ENCODE measurements around the gene HDHD5. TPM values are rescaled to one million over a fixed set of nuclear protein-coding genes. Genes with fewer than 3 reads are reported as not detected.

The HDHD5 gene
- total RNA-seq, 1 donor from 2014 or later = 50.8 TPM

- peaks cover 6% of the 10 kb centered on the region for H3K27me3 Mint-ChIP-seq (ENCODE audit: low read depth)
- peak overlapping the region; percentile 83 for H3K4me3 Mint-ChIP-seq
- DNase-seq (ENCODE audit: low read depth, low spot score) = no peak
- no peaks in the 10 kb centered on the region for H3K36me3 Mint-ChIP-seq (ENCODE audit: low read depth)
- TF ChIP-seq, protein P1, sequence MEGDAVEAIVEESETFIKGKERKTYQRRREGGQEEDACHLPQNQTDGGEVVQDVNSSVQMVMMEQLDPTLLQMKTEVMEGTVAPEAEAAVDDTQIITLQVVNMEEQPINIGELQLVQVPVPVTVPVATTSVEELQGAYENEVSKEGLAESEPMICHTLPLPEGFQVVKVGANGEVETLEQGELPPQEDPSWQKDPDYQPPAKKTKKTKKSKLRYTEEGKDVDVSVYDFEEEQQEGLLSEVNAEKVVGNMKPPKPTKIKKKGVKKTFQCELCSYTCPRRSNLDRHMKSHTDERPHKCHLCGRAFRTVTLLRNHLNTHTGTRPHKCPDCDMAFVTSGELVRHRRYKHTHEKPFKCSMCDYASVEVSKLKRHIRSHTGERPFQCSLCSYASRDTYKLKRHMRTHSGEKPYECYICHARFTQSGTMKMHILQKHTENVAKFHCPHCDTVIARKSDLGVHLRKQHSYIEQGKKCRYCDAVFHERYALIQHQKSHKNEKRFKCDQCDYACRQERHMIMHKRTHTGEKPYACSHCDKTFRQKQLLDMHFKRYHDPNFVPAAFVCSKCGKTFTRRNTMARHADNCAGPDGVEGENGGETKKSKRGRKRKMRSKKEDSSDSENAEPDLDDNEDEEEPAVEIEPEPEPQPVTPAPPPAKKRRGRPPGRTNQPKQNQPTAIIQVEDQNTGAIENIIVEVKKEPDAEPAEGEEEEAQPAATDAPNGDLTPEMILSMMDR (conservative IDR thresholded peaks at IDR 0.05) = no peak
- peaks cover 34% of the 10 kb centered on the region for H3K4me1 Mint-ChIP-seq
- H3K27ac Mint-ChIP-seq (ENCODE audit: unreplicated experiment) = no peak overlapping the region
- H3K9me3 Mint-ChIP-seq = no peaks in the 10 kb centered on the region
These were observed 40.7 kb downstream of the HDHD5 start for GRCh38 chr22:17118342-17118741.

GRCh38 chr22:17117890-17118289 lies 41.2 kb downstream of the HDHD5 start:
- DNase-seq (ENCODE audit: low read depth, low spot score) = no peak
- H3K4me3 Mint-ChIP-seq = peak overlapping the region; percentile 83
- no peak overlapping the region for H3K27ac Mint-ChIP-seq (ENCODE audit: unreplicated experiment)

DNA sequence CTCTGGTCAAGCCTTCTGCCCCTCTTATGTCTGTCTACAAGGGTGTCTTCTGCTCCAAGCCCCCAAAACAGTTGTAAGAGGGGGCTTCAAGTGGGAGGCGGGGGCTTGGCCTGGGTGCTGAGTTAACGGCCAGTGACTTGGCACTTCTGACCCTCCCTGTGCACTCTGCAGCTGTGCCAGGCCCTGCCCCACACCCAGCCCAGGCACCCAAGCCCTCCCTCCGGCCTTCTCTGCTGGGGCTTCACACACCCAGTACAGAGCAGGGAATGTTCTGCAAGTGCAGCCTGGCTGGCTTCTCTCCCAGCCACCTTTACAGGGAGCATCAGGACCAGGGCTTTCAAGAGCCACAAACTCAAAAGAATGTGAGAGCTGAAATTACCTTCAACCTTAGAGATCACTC lies 41.7 kb downstream of the HDHD5 start:
- H3K27me3 Mint-ChIP-seq (ENCODE audit: low read depth) = peaks cover 6% of the 10 kb centered on the region
- H3K4me1 Mint-ChIP-seq = peaks cover 34% of the 10 kb centered on the region
- TF ChIP-seq, protein P1 (conservative IDR thresholded peaks at IDR 0.05) = no peak
- H3K36me3 Mint-ChIP-seq (ENCODE audit: low read depth) = no peaks in the 10 kb centered on the region
- no peak overlapping the region for H3K27ac Mint-ChIP-seq (ENCODE audit: unreplicated experiment)
- DNase-seq (ENCODE audit: low read depth, low spot score) = no peak
- no peak overlapping the region for H3K4me3 Mint-ChIP-seq
- H3K9me3 Mint-ChIP-seq = no peaks in the 10 kb centered on the region

More at GRCh38 chr22:17117890-17118289, 41.2 kb downstream of the HDHD5 start:
- H3K36me3 Mint-ChIP-seq (ENCODE audit: low read depth) = no peaks in the 10 kb centered on the region
- peaks cover 34% of the 10 kb centered on the region for H3K4me1 Mint-ChIP-seq
- peaks cover 6% of the 10 kb centered on the region for H3K27me3 Mint-ChIP-seq (ENCODE audit: low read depth)
- H3K9me3 Mint-ChIP-seq = no peaks in the 10 kb centered on the region
- TF ChIP-seq, protein P1 (conservative IDR thresholded peaks at IDR 0.05) = no peak

DNA sequence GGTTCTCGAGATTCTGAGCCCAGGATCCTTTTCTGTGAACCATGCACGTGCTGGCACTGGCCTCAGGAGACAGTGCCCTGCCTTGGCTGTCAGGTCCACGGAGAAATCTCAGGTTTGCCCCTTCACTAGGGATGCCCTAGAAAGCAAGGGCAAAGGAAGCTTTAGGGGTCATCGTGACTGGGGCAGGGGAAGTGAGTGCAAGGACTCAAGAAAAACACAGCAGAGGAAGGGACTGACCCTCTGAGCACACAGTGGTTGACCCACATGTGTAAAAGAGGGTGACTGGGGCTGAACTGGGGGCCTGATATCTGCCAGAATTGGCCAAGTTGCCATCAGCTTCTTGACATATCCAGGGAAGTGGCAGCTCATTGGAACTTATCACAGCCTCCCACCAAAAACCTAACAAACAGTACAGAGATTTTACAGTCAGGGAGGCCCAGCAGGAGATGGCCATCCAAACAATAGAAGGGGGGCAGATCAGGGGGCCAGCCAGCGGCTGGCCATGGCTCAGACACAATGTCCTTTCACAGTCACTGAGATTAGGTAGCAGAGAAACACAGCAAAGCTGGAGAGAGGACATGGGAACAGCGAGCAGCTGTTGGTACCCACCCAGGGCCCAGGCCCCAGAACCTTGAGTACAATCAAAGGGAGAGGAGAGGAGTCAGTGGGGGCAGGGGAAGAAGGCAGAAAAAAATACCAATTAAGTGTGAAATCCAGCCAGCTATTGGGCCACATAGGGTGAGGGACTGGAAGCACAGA lies 42.3 kb downstream of the HDHD5 start:
- peaks cover 30% of the 10 kb centered on the region for H3K4me1 Mint-ChIP-seq
- DNase-seq (ENCODE audit: low read depth, low spot score) = no peak
- H3K27ac Mint-ChIP-seq (ENCODE audit: unreplicated experiment) = no peak overlapping the region
- no peaks in the 10 kb centered on the region for H3K9me3 Mint-ChIP-seq
- no peaks in the 10 kb centered on the region for H3K36me3 Mint-ChIP-seq (ENCODE audit: low read depth)
- TF ChIP-seq, protein P1 (conservative IDR thresholded peaks at IDR 0.05) = no peak
- peaks cover 6% of the 10 kb centered on the region for H3K27me3 Mint-ChIP-seq (ENCODE audit: low read depth)
- H3K4me3 Mint-ChIP-seq = peak overlapping the region; percentile 24

- Mint-ChIP-seq H3K4me3 (no peak overlapping the region), H3K27ac (ENCODE audit: unreplicated experiment) (no peak overlapping the region), H3K27me3 (ENCODE audit: low read depth) (peaks cover 6% of the 10 kb centered on the region), H3K9me3 (no peaks in the 10 kb centered on the region), H3K4me1 (peaks cover 25% of the 10 kb centered on the region), H3K36me3 (ENCODE audit: low read depth) (no peaks in the 10 kb centered on the region)
- TF ChIP-seq, protein P1 (conservative IDR thresholded peaks at IDR 0.05) = no peak
- no peak for DNase-seq (ENCODE audit: low read depth, low spot score)
These were observed 43.0 kb downstream of the HDHD5 start for GRCh38 chr22:17115945-17116565.
